HUDEP-2 (cell line): Measurements from ENCODE around the gene KRT5.

ENCODE experiments used
- DNase-seq, 76 experiments: peaks; one replicate each; lab custom pipeline; 2025; ENCODE audit not compliant: unreplicated experiment in 76 of 76; lab: John Stamatoyannopoulos, UW

KRT5 gene

DNA sequence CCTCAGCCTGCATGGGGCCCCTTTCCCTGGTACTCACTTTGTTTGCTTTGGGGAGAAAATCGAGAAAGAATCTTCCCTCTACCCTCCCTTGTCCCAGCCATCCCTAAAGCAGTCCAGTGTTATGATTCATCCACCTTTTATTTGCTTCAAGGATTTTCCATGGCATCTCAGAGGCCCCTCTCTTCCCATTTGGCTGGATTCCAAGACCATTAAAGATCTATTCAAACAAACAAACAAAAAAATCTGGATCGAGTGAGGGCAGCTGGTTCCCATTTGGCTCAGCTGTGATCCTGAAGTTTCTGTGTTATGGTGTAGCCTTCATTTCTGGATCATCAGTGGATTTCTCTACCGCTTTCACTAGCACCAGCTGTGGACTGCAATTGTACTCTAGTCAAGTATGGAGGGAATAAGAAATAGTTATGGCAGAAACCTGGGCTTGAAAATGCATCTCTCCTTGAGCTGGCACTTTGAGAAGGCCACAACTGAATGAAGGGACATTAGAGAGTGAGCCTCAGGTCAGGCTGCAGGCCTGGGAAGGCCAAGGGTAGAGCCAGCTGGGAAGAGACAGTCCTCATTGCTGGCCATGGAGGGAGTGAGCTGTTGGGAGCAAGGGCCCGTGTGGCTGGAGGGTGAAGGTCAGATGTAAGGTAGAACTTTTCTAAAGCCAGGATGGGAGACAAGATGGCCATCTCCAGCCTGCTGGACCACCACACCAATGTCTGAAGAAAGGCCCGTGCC, 19.1 kb upstream of the KRT5 start:
- DNase-seq: no peak

DNA sequence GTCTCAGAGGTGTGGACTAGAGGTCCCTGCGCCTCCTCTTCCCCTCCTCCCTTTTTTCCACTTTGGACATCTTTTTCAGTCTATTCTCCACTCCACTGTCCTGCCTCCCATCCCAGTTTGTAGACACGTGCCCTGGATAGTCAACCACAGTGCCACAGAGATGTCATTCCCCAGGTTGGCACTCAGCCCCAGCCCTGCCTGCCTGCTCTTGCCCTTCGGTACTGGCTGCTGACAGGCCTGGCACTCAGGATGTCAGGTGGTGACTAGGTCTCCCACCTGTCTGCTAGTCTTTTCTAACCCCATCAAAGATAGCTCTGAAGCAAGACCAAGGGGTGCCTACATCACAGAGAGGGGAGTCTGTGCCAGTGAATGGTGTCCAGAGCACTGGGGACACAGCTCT, 16.9 kb upstream of the KRT5 start:
- no peak for DNase-seq

DNA sequence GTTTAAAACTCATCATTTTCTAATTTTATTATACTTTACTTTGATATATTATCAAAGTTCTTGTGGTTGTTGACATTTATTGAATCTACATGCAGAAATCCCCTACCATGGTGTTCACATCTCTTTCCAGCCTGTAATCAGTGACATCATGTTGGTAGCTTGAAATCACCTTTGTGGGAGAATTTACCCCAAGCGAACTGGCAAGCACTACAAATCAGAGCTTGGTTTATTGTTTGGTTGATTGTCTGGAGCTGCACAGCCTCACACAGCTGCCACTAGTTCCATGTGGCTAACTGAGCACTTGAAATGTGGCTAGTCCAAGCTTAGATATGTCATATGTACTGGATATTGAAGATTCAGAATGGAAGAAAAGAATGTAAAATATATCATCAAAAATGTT, 15.4 kb upstream of the KRT5 start:
- no peak for DNase-seq

DNA sequence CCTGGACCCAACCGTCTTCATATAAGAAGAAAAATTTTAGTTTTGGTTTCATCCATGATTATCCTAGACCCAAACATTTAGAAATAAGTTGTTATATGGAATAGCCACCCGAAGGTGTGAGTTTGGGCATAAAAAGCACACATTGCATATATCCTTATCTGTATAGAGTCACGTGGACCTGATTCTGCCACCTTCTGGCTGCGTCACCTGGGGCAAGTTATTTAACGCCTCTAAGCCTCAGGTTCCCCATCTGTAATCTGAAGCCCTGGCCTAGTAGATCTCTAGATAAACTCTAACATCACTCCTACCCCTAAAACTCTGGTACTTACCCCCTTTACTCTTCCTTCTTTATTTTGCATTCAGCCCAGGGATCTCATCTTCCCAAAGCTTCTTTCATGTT, 14.3 kb upstream of the KRT5 start:
- DNase-seq: no peak

DNA sequence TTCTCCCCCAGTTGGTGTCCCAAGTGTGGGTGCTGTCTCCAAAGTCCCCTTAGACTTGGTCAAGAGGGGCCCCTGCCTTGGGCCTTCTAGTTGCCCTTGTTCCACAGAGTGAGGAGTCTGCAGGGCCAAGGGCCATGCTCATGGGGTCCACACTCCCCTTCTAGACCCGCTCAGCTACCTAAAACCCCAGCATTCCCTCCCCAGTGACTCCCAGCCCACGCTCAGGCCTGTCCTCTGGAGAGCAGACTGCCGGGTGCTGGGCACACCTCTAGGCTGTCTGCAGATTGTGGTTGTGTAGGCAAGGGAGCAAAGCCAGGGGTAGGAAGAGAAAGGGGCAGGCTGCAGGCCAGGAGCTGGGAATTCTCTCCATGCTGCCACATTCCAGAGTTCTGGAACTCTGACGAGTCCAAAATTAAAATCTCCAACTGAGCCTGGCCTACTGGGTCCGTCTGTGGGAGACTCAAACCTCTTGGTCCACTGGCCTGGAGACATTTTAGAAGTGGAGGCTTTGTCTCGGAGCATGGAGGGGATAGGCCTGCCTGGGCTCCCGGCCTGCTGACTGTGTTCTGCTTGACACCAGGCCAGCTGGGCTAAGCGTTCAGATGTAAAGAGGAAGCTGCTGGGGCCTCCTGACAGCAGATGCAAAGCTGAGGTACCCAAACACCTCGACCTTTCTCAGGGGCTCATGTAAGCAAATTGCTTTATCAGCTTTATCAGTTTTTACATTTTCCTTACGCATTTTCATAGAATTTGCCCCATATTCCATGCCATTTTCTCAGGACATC, 13.7 kb upstream of the KRT5 start:
- no peak for DNase-seq

DNA sequence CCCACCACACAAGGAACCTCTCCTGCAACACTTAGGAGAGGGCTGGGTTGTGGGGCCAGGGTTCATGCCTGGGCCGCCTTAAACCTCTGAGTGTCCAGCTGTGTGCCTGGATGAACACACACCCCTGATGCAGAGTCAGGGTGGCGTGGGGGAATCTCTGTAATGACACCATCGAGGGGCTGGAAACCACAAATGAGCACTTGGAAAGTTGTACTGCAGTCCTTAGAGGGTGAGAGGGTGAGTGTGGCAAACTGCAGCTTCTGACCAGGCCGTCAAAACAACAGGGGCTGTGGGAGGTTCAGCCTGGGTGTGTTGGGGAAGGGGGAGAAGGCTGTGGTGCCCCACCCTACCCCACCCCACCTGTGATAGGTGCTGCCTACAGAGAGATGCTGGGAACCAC, 12.4 kb upstream of the KRT5 start:
- no peak for DNase-seq

DNA sequence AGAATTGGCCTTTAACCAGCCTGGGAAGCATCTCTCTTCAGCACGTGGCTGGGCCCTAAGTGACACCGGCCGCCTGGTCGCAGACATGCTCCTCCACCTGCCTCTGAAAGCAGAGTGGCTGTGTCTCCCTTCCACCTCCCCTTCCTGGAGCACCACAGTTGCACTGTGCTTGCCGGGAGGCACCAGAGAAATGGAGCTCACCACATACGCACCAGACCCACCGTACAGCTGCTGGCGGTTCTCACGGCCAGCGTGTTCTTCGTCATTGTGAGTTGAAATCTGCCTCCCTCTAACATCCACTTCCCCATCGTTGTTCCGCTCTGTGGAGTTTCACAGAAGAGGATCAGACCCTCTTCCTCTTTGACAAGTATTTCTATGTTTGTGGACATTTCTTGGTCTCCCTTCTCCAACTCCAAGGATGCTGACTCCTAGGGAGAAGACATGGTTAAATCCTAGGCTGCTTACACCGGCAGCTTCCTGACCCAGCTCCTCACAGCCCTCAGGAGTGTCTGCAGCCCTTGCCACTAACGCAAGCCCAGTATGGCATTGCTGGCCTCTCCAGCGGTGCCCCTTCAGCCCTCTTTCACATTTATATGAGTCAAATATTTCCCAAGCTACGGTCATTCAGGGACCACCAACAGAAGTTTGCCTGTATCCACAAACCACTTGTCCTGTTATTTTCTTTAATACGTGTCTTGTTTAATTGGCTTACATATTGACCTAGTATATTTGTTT, 11.5 kb upstream of the KRT5 start:
- DNase-seq: no peak

DNA sequence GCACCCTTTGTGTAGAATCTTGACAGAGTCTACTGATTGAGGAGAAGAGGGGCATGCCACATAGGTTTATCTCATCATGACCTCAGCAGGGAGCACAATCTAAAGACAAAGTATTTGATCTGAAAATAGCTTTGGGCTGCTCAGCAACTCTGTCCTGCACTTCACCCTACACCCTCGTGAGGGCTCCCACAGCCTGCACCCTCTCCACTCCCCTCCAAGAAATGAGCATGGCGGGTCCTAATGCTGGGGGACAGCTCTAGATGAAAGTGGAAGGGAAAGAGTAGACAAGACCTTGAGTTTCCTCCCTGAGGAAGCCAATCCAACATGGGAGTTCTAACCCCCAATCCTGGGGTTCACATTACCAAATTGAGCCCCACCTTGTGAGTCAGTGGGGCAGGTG, 10.7 kb upstream of the KRT5 start:
- no peak for DNase-seq

DNA sequence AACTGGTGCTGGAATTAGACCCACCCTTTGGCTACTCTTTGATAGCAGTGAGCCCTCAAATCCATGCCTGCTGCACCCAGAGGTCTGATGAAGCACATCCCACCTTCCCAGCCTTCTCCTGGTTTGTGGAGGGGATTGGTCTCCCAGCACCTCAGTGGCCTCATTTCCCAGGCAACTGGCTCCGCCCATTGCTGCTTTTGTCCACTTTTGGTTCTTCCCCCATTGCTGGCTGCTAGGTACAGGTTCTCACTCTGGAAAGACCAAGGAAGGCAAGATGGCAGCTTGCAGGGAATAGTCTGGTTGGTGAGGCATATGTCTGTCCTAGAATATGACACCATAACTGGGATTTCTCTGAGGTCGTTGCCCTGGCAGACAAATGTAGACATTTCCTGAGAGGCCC, 10.2 kb upstream of the KRT5 start:
- no peak for DNase-seq

DNA sequence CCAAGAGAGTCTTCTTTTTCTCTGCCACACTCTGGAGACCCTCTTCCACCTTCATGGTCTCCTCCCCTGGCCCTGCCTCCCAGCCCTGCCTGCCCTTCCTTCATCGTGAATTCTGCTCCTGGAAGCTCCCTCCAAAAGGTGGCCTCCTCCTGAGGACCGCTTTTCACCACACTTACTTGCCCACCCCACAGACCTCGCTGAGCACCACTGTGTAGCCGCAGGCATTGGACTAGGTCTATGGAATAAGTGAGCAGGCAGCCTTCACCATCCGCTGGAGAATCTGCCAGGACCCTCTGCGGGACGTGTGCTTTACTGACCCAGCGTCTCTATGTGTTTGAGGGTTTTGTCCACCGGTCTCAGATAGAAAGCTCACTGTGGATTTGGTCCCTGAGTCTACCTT, 9.7 kb upstream of the KRT5 start:
- DNase-seq: no peak

DNA sequence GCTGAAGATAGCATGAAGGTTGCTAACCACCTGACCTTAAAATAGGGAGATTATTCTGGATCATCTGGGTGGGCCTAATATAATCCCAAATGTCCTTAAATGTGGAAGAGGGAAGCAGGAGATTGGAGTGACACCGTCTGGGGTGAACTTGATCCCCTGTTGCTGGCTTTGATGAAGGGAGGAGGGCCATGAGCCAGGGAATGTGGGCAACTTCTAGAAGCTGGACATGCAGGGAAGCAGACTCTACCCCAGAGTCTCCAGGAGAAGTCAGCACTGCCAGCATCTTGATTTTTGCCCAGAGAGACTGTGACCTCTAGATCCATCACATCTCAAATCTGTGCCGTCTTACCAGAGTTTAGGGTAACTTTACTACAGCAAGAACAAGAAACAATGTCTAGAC, 9.2 kb upstream of the KRT5 start:
- DNase-seq: no peak

DNA sequence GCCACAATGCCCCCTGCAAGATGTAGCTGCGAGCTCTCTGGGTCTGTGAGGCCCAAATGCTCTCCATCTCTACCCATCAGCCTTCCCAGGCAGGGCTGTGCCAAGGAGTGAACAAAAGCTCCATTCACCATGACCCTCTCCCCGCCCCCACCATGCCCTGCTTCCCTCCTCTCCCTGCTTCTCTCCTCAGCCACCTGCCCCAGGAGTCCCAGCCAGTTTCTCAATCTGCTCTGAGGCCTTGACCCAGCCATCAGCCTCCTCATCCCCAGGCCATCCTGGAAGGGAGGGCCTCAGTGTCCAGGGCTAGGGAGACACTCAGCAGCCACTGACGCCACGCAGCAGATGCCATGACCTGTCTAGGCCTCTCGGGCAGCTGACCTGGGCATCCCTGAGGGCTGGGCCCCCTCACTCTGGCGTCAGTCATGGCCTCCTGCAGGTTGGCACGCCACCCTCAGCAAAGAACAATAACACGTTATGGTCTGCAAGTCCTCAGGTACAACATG, 8.5 kb upstream of the KRT5 start:
- no peak for DNase-seq

DNA sequence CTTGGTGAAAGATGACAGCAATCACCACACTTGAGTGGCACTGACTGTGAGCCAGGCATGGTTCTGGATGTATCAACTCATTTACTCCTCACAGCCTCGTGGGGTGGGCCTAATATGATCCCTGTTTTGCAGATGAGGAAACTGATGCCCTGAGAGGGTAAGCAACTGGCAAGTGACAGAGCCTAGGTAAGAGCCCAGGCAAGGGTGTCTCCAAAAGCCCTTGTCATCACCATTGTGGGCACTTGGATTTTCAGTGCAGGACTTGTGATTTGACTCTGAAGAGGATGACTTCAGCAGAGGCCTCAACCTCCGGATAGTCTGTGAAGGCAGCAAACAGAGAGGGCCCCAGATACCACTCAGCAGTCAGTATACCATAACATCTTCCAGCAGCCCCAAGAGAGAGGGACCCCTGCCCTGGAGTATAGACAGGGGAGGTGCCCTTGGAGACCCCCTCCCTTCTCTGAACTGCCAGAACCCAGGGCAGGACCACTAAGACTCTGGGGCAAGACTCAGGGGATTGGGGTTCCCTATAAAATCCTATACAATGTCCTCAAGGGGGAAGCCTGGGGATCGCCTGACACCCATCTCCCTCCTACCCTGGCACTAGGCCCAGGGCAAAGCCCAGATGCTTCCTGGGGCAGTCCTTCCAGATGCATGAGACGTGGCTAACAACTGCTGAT, 7.1 kb upstream of the KRT5 start:
- no peak for DNase-seq

DNA sequence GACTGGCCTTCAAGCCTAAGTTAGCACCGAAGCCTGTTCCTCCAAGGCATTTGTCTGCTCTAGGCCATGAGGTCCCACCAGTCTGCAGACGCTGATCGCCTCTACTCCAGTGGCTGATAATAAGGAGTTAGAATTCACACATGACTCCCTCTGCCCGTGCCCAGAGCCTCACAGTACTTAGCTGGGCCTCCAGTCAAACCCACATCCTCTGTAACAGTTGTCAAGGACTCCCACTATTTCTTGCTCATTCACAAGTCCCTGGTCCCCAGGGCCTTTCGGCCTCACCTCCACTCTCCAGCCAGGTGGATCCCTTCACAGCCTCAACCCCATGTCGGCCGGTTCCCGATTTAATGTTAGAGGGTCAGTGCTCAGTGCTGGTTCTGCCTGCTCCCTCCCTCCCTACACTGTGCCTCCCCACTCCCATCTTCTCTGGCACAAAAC, 6.3 kb upstream of the KRT5 start:
- DNase-seq: no peak

DNA sequence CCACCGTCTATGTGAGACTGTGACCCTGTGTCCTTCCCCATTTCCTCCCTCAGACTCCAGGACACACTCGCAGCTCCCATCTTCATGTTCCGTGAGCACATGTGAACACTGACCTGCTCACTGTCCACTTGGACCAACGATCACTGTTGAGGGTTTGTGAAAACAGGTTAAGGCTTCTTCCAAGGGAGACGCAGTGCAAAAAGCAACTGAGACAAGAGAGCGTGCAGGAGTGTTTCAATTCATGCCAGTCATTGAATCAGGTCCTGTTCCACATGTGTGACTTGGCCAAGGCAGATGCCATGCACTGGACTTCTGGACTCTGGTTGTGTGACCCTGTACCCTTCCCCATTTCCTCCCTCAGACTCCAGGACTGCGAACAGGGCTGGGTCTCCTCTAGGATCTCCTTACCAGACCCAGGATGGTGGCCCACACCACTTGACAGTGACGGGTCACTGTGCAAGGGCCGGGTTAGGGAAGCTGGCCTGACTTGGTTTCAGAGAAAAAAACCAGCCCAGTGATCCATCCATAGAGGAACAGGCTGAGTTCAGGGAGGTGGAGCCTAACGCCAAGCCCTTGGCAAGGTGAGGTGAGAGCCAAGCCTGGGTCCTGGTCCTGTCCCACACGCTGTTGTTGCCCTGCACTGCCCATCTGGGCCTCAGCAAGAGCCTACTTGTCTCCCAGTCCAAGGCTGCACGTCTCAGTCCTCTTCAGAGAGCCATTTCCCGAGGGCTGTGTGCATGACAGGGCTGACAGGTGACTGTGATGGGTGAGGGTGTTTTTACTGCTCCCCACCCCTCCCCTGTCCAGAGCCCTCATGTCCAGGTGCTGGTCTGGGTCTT, 5.7 kb upstream of the KRT5 start:
- no peak for DNase-seq

DNA sequence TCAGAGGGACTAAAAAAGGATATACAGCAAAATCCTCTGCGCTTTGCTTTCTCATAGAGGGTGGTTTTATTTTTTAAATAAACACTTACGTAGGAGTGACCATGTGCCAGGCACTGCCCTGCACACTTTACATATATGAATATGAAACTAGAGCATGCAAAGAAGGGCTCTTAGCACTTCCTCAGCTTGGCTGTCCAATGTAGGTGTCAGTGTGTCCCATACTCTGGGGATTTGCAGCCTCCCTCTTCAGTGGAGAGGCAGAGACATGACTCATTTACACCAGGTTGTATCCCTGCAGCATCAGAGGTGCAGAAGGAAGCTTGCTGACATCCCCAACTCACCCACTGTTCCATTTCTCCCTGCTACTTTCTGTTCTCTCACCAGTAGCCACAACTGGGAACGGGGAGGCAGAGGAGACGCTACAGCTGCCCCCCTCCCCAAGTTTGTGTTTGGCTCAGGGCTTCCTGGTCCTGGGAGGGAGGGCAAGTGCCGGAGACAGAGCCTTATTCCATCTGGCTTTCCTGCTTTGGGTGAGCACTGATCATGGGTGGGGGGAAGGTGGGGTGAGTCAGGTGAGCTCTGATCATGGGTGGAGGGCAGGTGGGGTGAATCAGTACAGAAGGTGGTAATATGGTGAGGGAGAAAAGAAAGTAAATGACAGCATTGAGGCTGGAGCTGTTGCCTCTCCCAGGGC, 4.9 kb upstream of the KRT5 start:
- DNase-seq: no peak

DNA sequence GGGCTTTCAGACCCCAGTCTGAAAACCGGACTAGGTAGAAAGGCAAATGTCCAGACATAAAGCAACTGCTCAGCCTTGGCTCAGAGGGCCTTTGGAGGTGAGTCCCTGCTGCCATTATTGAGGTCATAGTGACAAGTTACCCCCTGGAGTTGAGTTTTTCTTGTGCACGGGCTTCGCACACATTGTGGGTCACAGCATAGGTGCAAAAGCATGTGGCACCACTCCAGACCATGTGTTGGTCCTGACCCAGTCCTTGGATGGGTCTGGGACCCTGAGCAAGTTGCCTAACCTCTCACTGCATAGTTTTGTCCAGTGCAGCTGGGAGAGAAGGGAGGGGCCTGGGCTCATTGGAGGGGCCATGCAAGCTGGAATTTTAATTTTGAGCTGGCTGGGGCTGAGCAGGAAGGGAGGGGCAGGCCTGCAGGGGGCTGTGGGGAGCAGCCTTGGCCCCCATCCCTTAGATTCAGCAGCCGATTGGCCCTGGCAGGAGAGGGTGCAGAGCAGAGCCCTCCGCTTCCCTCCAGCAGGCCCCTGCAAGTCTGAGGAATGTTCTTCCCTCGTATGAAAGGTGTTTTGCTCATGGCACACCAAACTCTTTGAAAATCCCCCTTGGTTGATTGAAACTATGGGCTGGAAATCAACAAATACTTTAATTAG, 4.2 kb upstream of the KRT5 start:
- no peak for DNase-seq

DNA sequence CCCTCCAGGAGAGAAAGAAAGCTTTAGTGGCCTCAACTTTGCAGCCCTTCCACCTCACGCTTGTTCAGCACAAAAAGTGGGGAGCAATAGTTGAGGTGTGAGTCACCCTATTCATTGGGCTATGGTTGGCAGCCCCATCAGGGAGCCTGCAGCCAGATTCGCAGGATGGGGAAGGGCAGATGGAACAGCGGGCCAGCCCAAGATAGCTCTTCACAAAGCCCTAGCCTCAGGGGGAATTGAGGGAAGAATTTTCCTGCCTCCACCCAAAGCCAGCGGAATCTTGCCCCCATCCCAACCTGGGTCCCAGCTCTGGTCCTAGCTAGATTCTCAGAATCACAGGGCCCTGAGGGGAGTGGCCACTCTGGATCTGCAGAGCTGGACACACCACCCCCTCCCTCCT, 3.6 kb upstream of the KRT5 start:
- no peak for DNase-seq
